HG03196 (cell line): ENCODE measurements around the gene BMPR1A.
"Not testable (repeated sequence)": the region's sequence is repeated elsewhere in the genome, so short reads cannot be mapped to it uniquely, and the experiment has no call there.

Source experiments
- ATAC-seq: cut with Tn5 transposase; IDR thresholded peaks from one replicate; pipeline ENCODE4 v1.9.1; 2021; ENCODE audit not compliant: unreplicated experiment

BMPR1A gene

DNA sequence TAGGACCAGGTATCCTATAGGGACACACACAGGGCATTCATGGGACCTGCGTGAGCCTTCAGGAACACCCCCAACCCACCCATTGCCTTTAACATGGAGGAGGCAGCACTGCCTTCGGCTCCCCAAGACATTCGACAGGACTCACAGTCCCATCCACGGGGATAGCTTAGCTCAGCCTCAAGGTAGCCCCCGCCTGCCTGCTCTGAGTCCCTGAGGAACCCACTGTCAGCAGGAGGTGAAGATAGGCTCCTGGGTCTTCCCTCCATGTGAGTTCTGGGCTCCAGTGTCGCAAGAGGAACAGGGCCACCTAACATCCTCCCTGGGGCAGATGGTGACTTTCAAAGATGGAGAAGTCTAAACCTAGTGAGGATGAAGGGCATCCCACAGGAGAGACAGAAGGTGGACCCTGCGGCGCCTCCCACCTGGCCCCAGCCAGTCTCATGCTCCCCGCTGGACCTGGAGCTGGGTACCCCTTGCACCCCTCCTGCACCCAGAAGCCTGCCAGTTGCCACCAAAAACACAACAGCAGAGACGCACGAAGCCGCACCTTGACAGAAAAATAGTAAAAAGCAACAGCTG, 207.0 kb downstream of the BMPR1A start:
- ATAC-seq = no peak

GRCh38 chr10:86964061-86964846, 207.8 kb downstream of the BMPR1A start:
- no peak for ATAC-seq

DNA sequence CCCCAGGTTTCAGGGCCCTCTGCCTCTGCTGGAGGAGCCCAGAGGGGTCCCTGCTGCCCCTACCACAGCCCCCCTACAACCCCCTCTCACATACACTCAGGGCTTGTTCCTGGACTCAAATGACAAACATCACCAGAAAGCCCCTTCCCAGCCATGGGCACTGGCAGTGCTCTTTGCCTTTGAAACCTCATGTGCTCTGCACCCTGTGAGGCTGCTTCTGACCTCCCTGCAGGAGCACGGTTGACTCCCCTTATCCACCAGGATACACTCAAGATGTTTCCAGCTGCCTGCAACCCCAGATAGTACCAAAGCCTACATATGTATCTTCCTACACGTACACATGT, 208.4 kb downstream of the BMPR1A start:
- no peak for ATAC-seq

- ATAC-seq = peak; percentile 1
These were observed 209.7 kb downstream of the BMPR1A start for GRCh38 chr10:86965986-86966654.

GRCh38 chr10:86967481-86967941, 211.1 kb downstream of the BMPR1A start:
- ATAC-seq = no peak

- no peak for ATAC-seq
These were observed 212.0 kb downstream of the BMPR1A start, which contains the start of gene ADIRF for GRCh38 chr10:86968271-86968993. ADIRF (plus strand) TSS chr10:86968482; CDS start chr10:86968545, 63 bp downstream.

DNA sequence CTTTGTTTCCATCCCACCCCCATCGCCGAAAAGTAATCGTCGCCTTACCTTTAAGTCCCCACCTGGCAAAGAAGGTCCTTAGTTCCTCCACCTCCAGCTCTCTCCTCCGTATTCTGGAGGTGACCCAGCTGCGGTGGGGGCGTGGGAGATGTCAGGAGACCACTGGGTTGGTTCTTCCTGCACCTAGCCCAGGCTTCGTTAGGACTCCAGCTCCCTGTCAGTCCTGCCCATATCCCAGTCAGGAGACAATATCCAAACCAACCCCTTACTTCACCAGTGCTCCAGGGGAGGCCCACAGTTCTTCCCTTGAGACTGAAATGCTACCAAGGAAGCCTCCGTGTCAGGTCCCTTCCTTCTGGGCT, 212.6 kb downstream of the BMPR1A start:
- ATAC-seq = no peak

DNA sequence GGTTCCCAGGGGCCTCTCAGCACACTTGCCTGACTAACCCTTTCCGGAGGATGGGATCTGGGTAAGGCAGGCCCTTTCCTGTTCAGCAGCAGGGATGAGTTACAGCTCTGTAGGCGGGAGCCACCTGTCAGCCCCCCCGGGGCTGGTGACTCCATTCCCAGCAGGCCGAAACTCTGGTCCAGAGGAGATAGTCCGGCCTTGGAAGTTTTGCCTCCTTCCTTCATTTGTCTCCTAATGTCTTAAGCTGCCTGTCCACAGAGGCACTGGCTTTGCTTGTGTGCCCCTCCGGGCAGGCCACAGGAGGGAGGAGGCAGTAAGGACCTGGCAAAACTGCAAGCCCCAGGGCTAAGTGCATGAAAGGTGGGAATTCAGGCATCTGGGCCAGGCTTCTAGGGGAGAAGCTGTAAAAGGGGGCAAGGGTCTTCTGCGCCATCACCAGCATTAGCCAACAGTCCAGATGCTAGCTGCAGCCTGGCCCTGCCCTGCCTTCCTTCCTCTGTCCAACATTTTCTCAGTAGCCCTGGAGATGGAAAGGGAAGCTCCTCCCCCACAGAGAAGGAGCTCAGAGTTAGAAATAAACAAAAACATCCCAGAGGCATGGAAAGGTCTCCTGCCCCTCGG, 213.1 kb downstream of the BMPR1A start:
- ATAC-seq = no peak

DNA sequence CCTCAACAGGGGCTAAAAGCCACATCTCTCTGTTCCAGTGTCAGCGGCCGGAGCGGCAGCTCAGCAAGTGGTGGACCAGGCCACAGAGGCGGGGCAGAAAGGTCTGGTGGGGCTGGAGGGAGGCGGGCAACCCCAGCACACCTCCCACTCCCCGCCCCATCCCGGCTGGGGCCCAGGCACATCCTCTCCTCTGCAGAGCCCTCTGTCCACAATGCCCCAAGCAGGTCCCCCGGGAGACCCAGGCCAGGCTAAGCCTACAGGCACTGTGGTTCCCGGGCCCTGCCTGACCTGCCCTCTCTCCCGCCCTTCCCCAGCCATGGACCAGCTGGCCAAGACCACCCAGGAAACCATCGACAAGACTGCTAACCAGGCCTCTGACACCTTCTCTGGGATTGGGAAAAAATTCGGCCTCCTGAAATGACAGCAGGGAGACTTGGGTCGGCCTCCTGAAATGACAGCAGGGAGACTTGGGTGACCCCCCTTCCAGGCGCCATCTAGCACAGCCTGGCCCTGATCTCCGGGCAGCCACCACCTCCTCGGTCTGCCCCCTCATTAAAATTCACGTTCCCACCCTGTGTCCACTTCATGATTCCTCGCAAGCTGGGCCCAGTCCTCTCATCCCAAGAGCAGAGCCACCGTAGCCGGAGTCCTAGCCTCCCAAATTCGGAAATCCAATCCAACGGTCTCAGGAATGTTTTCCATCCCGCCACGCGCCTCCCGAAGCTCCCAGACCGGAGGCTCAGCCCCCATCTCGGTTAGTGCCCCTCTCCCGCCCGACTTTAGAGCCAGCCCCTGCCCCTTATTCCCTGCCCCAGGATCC, 214.0 kb downstream of the BMPR1A start:
- no peak for ATAC-seq

DNA sequence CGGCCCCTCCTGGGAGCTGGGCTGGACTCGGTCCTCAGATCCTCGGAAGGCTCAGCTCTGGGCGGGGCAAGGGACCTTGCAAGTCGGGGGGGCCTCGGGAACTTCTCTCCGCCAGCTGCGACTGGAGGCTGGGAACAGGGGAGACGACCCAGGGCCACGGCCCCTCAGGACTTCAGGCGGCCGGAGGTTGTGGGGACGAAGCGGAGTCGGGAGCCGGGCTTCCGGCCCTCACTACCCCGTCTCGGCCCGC, 214.5 kb downstream of the BMPR1A start:
- no peak for ATAC-seq

- ATAC-seq = peak; percentile 78
These were observed 215.0 kb downstream of the BMPR1A start for GRCh38 chr10:86971232-86971991.

DNA sequence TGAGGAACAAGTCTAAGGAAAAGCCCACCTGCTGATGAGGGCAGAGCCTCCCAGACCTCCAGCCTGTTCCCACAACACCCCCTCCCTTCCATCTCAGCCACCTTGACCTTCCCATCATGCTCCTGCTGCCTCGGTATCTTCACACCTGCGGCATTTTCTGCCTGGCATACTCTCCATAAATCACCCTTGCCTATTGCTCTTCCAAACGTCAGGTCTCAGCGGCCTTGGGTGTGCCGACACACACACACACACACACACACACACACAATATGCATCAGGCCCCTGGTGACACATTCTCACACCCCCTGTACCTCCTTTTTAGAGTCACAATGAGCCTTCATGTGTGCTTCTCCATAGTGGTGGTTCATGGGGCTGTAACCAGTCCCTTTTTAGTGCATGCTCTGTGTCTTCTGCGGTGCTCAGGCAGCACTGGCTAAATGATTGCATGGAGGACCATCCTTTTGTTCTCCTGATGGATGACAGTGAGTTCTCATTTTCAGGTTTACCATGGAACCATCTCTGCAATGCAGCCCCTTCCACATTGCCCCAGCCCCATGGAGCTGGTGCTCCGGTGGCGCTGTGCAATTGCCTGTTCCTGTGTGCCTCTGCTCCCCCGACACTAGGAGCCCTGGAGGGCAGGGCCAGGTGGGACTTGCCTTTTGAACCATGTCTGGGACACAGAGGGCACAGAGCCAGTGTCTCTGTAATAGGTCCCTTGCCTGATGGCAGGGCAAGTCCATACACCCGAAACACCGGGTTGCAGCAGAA, 216.4 kb downstream of the BMPR1A start:
- ATAC-seq = no peak

DNA sequence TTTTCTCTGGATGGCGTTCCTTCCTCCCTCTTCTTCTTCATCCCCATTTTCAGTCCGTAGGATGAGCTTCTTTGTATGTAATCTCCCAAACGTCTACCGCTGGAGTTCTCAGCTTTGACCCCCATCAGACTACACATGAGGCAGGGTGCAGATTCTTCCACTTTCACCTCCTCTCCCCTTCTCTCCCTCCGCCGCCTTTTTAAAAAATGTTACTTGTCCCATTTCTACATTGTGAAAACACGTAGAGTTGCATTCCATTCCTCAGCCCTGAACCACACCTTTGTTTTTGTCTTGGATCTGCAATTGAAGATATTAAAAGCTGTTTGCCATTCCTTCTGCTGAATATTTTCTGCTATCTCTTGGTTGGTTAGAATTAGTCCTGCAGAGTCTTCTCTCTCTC, 218.1 kb downstream of the BMPR1A start:
- ATAC-seq = no peak

DNA sequence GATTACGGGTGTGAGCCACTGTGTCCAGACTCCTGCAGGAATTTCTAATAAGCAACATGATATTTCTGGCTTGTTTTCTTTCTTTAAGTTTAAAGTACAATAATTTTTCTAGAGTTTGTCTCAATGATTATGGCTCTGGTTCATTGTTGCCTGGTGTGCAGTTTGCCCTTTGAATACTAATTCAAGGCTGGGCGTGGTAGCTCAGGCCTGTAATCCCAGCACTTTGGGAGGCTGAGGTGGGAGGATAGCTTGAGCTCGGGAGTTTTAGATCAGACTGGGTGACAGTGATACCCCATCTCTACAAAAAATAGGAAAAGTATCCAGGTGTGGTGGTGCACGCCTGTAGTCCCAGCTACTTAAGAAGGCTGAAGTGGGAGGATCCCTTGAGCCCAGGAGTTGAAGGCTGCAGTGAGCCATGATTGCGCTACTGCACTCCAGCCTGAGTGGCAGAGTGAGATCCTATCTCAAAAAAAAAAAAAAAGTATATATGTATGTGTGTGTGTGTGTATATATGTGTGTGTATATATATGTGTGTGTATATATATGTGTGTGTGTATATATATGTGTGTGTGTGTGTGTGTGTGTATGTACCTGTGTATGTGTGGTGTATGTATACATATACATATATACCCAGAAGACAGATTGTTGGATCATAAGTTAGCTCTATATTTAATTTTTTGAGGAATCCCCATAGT, 220.1 kb downstream of the BMPR1A start:
- ATAC-seq = no peak

- not testable (repeated sequence) for ATAC-seq
These were observed 222.0 kb downstream of the BMPR1A start for GRCh38 chr10:86978457-86978856.

GRCh38 chr10:86979296-86979818, 222.9 kb downstream of the BMPR1A start:
- no peak for ATAC-seq

DNA sequence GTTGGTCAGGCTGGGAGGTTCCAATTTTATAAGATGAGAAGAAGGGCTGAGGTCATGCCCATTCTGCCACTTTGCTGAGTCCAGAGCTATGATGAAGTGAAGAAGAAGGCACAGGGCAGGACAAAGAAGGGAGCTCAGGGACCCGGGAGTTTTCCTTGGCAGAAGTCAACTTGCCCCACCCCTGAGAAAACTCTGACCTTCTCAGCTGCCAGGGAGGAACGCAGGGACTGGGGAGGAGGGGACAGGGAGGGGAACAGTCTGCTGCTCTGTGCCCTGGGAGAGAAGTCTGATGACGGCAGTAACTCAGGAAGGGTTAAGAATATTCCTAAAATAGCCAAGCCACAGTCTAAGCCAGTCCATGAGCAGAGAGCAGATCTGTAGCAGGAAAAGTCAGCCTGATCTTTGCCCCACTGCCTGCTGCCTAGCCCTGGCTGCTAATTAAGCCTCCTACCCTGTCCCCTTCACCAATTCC, 223.6 kb downstream of the BMPR1A start:
- ATAC-seq = no peak

DNA sequence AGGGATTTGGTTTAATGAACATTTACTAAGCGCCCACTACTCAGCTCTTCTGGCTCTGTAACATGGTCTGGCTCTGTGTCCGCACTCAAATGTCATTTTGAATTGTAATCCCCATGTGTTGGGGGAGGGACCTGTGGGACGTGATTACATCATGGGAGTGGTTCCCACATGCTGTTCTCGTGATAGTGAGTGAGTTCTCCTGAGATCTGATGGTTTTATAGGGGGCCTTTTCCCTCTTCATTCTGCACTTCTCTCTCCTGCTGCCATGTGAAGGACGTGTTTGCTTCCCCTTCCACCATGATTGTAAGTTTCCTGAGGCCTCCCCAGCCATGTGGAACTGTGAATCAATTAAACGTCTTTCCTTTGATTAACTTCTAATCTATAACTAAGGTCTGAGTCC, 224.6 kb downstream of the BMPR1A start:
- not testable (repeated sequence) for ATAC-seq
